OCI-LY1 (cell line): ENCODE data around the gene ELL3.

Source experiments
- H2AFZ ChIP-seq: fragments of 200-600 bp; sonication (generic), shearing (Covaris generic); 2 replicates; pipeline ENCODE4 v1.6.0; 2014; ENCODE audit warnings: antibody characterized with exemption, mild to moderate bottlenecking, low read length
- H3F3A ChIP-seq: fragments of 200-600 bp; sonication (generic), shearing (Covaris generic); 2 replicates; pipeline ENCODE4 v1.6.0; 2014; ENCODE audit warnings: mild to moderate bottlenecking, antibody characterized with exemption, low read length, moderate library complexity; ENCODE audit not compliant: insufficient read depth
- H3K27ac ChIP-seq: fragments of 200-600 bp; sonication (generic); 2 replicates; pipeline ENCODE4 v1.5.1; 2014; ENCODE audit warnings: low read length, mixed run types, mild to moderate bottlenecking, low read depth; ENCODE audit not compliant: poor library complexity, severe bottlenecking
- H3K27me3 ChIP-seq: fragments of 200-600 bp; sonication (generic); 2 replicates; pipeline ENCODE4 v1.6.0; 2014; ENCODE audit warnings: antibody characterized with exemption, mild to moderate bottlenecking, low read length, moderate library complexity; ENCODE audit not compliant: insufficient read depth
- H3K36me3 ChIP-seq: fragments of 200-600 bp; sonication (generic); 2 replicates; pipeline ENCODE4 v1.6.1; 2014; ENCODE audit warnings: mild to moderate bottlenecking, antibody characterized with exemption, low read length, moderate library complexity, mixed read lengths; ENCODE audit not compliant: insufficient read depth
- H3K4me1 ChIP-seq: fragments of 200-600 bp; sonication (generic); 2 replicates; pipeline ENCODE4 v1.5.1; 2014; ENCODE audit warnings: mild to moderate bottlenecking, low read length, moderate library complexity; ENCODE audit not compliant: insufficient read depth, severe bottlenecking
- H3K4me2 ChIP-seq: fragments of 200-600 bp; sonication (generic), shearing (Covaris generic); 2 replicates; pipeline ENCODE4 v1.6.1; 2014; ENCODE audit warnings: low read length
- H3K4me3 ChIP-seq: fragments of 200-600 bp; sonication (generic); 2 replicates; pipeline ENCODE4 v1.5.1; 2014; ENCODE audit warnings: low read length, low read depth, mild to moderate bottlenecking, mixed read lengths; ENCODE audit not compliant: poor library complexity, severe bottlenecking
- H3K79me2 ChIP-seq: fragments of 200-600 bp; shearing (Covaris generic); 2 replicates; pipeline ENCODE4 v1.6.1; 2016; ENCODE audit warnings: mixed run types, low read length, mixed read lengths; ENCODE audit not compliant: insufficient read depth
- H3K9ac ChIP-seq: fragments of 200-600 bp; sonication (generic), shearing (Covaris generic); 2 replicates; pipeline ENCODE4 v1.6.1; 2014; ENCODE audit warnings: mild to moderate bottlenecking, low read length, mixed read lengths
- H3K9me2 ChIP-seq: fragments of 200-600 bp; sonication (generic), shearing (Covaris generic); 2 replicates; pipeline ENCODE4 v1.6.1; 2014; ENCODE audit warnings: low read depth, mild to moderate bottlenecking, low read length, mixed read lengths
- H3K9me3 ChIP-seq: fragments of 200-600 bp; shearing (Covaris generic); 2 replicates; pipeline ENCODE4 v1.6.1; 2014; ENCODE audit warnings: low read length, mixed read lengths
- H4K20me1 ChIP-seq: fragments of 200-600 bp; sonication (generic), shearing (Covaris generic); 2 replicates; pipeline ENCODE4 v1.6.0; 2016; ENCODE audit warnings: mild to moderate bottlenecking, low read length; ENCODE audit not compliant: insufficient read depth
- EZH2 ChIP-seq: fragments of 200-600 bp; sonication (generic), shearing (Covaris generic); IDR thresholded peaks from 2 replicates; pipeline ENCODE4 v1.8.0; 2017; ENCODE audit warnings: borderline replicate concordance, mixed run types, mild to moderate bottlenecking, antibody characterized with exemption, low read length, moderate library complexity, mixed read lengths
- TF ChIP-seq, protein P1 (sequence below): fragments of 200-600 bp; sonication (generic), shearing (Covaris generic); IDR thresholded peaks from 2 replicates; pipeline ENCODE4 v1.5.1; 2017; ENCODE audit warnings: mild to moderate bottlenecking, antibody characterized with exemption, low read length, moderate library complexity, mixed read lengths

ELL3 gene

GRCh38 chr15:43794269-43795037 lies 17.7 kb upstream of the ELL3 start:
- Histone ChIP-seq H3K9me3 (no peaks in the 10 kb centered on the region), H2AFZ (no peak overlapping the region), H3K36me3 (peaks cover 47% of the 10 kb centered on the region), H3K9me2 (no peaks in the 10 kb centered on the region), H3K27me3 (no peaks in the 10 kb centered on the region), H3K79me2 (peaks cover 12% of the 10 kb centered on the region; the same call in 1 of the 2 replicates), H4K20me1 (no peaks in the 10 kb centered on the region), H3K4me1 (peaks cover 79% of the 10 kb centered on the region), H3K9ac (peak overlapping the region; percentile 99; the same call in 1 of the 2 replicates), H3K4me2 (peak overlapping the region; percentile 86), H3F3A (peaks cover 17% of the 10 kb centered on the region), H3K27ac (peak overlapping the region; percentile 98), H3K4me3 (peak overlapping the region; percentile 97)
- TF ChIP-seq, protein P1, sequence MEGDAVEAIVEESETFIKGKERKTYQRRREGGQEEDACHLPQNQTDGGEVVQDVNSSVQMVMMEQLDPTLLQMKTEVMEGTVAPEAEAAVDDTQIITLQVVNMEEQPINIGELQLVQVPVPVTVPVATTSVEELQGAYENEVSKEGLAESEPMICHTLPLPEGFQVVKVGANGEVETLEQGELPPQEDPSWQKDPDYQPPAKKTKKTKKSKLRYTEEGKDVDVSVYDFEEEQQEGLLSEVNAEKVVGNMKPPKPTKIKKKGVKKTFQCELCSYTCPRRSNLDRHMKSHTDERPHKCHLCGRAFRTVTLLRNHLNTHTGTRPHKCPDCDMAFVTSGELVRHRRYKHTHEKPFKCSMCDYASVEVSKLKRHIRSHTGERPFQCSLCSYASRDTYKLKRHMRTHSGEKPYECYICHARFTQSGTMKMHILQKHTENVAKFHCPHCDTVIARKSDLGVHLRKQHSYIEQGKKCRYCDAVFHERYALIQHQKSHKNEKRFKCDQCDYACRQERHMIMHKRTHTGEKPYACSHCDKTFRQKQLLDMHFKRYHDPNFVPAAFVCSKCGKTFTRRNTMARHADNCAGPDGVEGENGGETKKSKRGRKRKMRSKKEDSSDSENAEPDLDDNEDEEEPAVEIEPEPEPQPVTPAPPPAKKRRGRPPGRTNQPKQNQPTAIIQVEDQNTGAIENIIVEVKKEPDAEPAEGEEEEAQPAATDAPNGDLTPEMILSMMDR: no peak
- no peak for TF ChIP-seq EZH2

- H4K20me1 ChIP-seq: no peaks in the 10 kb centered on the region
- H3K27ac ChIP-seq: peak overlapping the region; percentile 98
- TF ChIP-seq, protein P1: no peak
- TF ChIP-seq EZH2: no peak
- H3K4me1 ChIP-seq: peaks cover 79% of the 10 kb centered on the region
- no peak overlapping the region for H2AFZ ChIP-seq
- no peaks in the 10 kb centered on the region for H3K9me3 ChIP-seq
- peak overlapping the region; percentile 97 for H3K4me3 ChIP-seq
- peaks cover 17% of the 10 kb centered on the region for H3F3A ChIP-seq
- no peaks in the 10 kb centered on the region for H3K9me2 ChIP-seq
- peaks cover 12% of the 10 kb centered on the region; the same call in 1 of the 2 replicates for H3K79me2 ChIP-seq
- no peaks in the 10 kb centered on the region for H3K27me3 ChIP-seq
- H3K36me3 ChIP-seq: peaks cover 47% of the 10 kb centered on the region
- peak overlapping the region; percentile 86 for H3K4me2 ChIP-seq
- H3K9ac ChIP-seq: peak overlapping the region; percentile 99
Measured at GRCh38 chr15:43793647-43794046, 16.9 kb upstream of the ELL3 start.

DNA sequence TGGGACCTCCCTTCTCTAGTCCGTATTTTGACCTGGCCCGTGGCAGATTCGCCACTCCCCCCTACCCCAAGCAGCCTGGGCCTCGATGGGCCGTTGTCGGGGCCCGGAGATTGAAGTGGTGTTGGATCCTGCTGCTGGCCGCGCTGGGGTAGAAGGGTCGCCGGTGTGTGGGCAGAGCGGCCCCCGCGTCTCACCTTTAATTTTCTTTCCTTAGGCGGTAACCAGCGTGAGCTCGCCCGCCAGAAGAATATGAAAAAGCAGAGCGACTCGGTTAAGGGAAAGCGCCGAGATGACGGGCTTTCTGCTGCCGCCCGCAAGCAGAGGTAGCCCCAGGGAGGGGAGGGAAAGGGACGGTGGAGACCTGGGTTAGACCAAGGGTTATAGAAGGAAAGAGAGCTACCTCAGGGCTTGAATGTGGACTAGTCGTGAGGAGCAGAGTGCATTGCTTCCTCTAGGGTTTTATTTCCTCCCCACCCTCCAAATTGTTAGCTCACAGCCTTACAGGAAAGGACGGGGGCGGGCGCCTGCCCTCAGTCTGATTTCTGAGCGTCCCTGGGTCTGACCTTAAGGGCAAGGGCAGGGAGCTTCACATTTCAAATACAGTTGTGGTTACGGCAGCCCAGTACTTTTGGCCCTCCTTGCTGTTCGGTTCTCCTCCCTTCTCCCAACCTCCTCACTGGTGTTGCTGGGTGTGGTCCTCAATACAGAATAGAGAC lies 16.2 kb upstream of the ELL3 start:
- Histone ChIP-seq H3K4me2 (peak overlapping the region; percentile 86), H3K9ac (peak overlapping the region; percentile 99), H3K27me3 (no peaks in the 10 kb centered on the region), H3K27ac (peak overlapping the region; percentile 98), H4K20me1 (no peaks in the 10 kb centered on the region), H3K36me3 (peaks cover 47% of the 10 kb centered on the region), H3K9me2 (no peaks in the 10 kb centered on the region), H3K79me2 (peaks cover 12% of the 10 kb centered on the region; the same call in 1 of the 2 replicates), H3K4me3 (peak overlapping the region; percentile 97), H2AFZ (no peak overlapping the region), H3K9me3 (no peaks in the 10 kb centered on the region), H3K4me1 (peaks cover 79% of the 10 kb centered on the region), H3F3A (peaks cover 21% of the 10 kb centered on the region)
- no peak for TF ChIP-seq EZH2
- TF ChIP-seq, protein P1: no peak
